ENCODE measurements around the gene IRF1.

IRF1 gene

DNA sequence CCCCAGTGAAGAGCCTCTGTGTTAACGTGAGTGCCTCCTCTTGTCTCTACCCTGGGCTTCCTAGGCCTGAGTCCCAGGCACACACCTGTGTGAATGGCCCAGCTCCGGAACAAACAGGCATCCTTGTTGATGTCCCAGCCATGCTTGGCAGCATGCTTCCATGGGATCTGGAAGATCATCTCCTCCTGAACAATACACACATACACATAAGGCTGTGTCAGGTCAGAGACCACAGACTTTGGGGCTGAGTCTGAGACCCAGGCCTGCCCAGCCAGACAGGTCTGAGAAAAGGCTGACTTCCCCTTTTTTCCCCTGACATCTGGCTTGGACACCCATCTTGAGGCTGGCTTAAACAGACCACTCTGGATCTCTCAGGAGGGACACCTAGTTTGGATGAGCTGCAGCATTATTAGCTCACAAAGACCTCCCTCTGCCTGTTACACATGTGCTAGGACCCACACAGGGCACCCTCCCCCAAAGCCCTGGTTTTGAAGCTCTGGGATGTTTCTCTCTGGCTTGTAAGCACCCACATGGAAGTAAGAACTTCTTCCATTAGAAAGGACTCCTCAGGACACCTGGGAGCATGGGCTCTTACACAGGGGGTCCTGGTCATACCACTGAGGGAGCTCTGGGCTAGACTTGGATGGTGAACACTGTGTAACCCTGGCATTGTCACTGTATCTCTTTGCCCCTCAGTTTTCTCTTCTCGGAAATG is 2.6 kb downstream of the IRF1 start:
- in situ Hi-C loops (cut with HindIII; ENCODE audit: low sequenced_read_pairs), result loop anchor here (5.0 kb wide), 1 partner anchor 41 kb away; no protein-coding TSS in a partner anchor

- in situ Hi-C loops (cut with HindIII; ENCODE audit: low sequenced_read_pairs), result loop anchor here (5.0 kb wide), 1 partner anchor 40 kb away; no protein-coding TSS in a partner anchor
These were observed 3.5 kb downstream of the IRF1 start for GRCh38 chr5:132487095-132487428.

GRCh38 chr5:132486318-132487094 is 4.1 kb downstream of the IRF1 start:
- in situ Hi-C loops (cut with HindIII; ENCODE audit: low sequenced_read_pairs), result loop anchor here (5.0 kb wide), 1 partner anchor 39 kb away; no protein-coding TSS in a partner anchor

DNA sequence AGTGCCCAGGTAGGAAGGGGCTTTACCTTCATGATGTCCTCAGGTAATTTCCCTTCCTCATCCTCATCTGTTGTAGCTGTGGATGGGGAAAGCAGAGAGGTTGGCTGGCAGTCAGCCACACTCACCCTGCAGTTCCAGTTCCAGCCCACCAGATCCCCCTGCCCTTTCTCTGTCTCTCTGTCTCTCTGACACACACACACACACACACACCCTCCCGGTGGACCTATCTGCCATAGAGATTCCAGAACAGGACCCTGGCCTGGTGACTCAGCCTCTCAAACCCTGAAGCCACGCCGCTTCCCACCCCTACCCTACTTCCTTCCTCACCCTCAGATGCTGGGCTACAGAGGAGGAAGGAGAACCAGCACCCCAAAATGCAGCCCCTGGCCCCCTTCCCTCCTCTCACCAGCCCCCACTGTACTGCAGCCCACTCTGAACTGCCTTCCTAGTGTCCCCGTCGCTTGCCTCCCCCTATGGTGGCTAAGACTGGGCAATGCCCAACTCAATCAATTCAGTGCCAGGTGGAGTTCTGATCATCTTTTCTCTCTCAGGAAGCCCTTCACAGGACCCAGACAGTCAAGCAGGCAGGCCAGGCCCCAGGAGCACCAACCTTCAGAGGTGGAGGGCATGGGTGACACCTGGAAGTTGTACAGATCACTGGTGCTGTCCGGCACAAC is 4.8 kb downstream of the IRF1 start:
- in situ Hi-C loops (cut with HindIII; ENCODE audit: low sequenced_read_pairs), result loop anchor here (5.0 kb wide), 1 partner anchor 38 kb away; no protein-coding TSS in a partner anchor

- in situ Hi-C loops (cut with HindIII; ENCODE audit: low sequenced_read_pairs), result loop anchor here (5.0 kb wide), 1 partner anchor 38 kb away; no protein-coding TSS in a partner anchor
These were observed 5.5 kb downstream of the IRF1 start for GRCh38 chr5:132484876-132485640.

DNA sequence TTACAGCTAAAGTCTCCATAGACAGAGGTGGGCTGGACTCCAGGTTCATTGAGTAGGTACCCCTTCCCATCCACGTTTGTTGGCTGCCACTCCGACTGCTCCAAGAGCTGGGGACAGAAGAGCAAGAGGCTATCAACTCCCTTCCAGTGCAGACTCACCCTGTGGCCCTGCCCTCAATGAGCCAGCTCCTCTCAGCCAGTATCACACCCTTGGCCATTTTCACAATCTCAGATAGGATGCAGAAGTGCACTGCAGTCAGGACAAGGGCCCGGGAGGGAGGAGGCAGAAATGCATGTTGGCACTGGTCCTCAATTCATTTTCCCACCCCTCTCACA is 6.2 kb downstream of the IRF1 start:
- in situ Hi-C loops (cut with HindIII; ENCODE audit: low sequenced_read_pairs), result no loop called here

- in situ Hi-C loops (cut with HindIII; ENCODE audit: low sequenced_read_pairs), result no loop called here
These were observed 6.7 kb downstream of the IRF1 start for GRCh38 chr5:132483661-132484390.

DNA sequence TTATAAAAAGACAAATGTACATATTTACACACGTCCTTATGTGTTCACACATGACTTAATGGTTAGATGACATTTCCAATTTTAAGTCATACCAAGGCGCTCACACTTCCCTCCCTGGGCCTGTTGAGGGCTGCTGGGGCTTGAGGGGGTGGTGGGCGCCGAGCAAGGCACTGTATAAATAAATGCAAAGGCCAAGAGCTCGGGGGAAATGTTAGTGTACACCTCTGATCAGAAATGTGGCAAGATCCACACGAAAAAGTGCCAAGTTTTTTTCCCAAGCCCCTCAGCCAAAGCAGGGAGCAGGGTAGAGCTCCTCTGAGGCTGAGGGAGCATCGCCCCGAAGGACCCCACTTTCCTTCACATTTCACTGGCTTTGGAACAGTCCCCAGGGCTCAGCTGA is 7.5 kb downstream of the IRF1 start:
- in situ Hi-C loops (cut with HindIII; ENCODE audit: low sequenced_read_pairs), result no loop called here

GRCh38 chr5:132481596-132482211 is 8.9 kb downstream of the IRF1 start:
- in situ Hi-C loops (cut with HindIII; ENCODE audit: low sequenced_read_pairs), result no loop called here

- in situ Hi-C loops (cut with HindIII; ENCODE audit: low sequenced_read_pairs), result no loop called here
These were observed 9.5 kb downstream of the IRF1 start for GRCh38 chr5:132480893-132481595.

- in situ Hi-C loops (cut with HindIII; ENCODE audit: low sequenced_read_pairs), result no loop called here
These were observed 10.1 kb downstream of the IRF1 start for GRCh38 chr5:132480546-132480892.

GRCh38 chr5:132480042-132480441 is 10.5 kb downstream of the IRF1 start:
- in situ Hi-C loops (cut with HindIII; ENCODE audit: low sequenced_read_pairs), result no loop called here

DNA sequence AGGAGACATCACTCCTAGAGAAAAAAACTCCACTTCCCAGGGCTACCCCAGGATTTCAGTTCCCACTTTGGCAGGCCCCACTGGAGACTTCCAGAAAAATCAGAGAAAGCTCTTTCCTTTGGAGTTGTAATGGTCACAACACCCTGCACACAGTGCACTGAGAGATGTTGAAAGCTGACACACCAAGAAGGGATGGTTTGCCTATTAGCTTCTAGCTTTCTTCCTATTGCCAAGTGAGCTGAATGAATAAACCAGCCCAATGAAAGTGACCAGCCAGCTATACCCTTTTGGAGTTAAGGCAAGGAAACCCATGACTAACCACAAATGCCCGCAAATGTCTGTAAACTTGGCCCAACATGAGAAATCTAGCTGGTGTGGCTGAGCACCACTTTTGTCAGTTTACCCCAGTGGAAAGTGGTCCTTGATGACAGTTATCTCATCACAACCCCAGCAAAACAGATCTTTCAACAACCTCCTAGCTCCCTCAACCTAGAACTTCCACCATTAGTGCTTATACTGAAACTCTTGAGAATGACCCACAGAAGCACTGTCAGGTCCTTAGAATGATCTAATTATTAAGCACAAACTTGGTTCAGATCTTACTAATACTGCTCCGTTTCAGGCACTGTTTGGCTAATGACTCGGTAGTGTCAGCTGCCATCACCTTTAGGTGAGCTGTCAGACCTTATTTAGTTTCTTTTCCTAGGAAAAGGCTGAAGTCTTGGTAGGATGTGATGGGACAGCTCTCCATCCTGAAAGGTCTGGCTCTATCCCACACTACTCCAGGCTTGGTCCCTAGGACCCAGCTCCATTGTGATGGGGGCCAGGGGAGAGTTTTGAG is 11.2 kb downstream of the IRF1 start:
- in situ Hi-C loops (cut with HindIII; ENCODE audit: low sequenced_read_pairs), result loop anchor here (5.0 kb wide), 1 partner anchor 57 kb away; no protein-coding TSS in a partner anchor

DNA sequence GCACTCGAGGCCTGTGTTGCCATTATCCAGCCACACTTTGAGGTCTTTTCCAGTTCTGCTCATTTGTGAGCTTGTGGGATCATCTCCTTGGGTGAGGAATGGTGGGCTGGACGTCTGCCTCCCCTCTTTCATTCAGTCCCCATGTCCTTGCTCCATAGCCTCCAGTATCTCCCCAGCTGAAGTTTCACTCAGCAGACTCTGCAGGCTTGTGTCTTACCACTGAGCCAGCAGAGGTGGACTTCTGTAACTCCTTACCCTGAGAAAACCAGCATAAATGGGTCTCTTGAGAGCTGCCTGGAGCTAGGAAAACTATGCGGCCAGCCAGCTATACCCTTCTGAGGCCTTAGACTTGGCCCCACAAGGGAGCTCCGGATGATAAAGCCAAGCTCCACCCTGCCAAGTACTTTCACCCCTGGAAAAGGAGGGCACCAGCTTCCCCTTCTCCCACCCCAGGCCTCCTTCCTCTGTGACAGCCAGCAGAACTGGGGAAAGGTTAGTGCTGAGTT is 12.2 kb downstream of the IRF1 start:
- in situ Hi-C loops (cut with HindIII; ENCODE audit: low sequenced_read_pairs), result loop anchor here (5.0 kb wide), 1 partner anchor 56 kb away; no protein-coding TSS in a partner anchor

GRCh38 chr5:132477784-132478365 is 12.7 kb downstream of the IRF1 start:
- in situ Hi-C loops (cut with HindIII; ENCODE audit: low sequenced_read_pairs), result loop anchor here (5.0 kb wide), 1 partner anchor 56 kb away; no protein-coding TSS in a partner anchor

DNA sequence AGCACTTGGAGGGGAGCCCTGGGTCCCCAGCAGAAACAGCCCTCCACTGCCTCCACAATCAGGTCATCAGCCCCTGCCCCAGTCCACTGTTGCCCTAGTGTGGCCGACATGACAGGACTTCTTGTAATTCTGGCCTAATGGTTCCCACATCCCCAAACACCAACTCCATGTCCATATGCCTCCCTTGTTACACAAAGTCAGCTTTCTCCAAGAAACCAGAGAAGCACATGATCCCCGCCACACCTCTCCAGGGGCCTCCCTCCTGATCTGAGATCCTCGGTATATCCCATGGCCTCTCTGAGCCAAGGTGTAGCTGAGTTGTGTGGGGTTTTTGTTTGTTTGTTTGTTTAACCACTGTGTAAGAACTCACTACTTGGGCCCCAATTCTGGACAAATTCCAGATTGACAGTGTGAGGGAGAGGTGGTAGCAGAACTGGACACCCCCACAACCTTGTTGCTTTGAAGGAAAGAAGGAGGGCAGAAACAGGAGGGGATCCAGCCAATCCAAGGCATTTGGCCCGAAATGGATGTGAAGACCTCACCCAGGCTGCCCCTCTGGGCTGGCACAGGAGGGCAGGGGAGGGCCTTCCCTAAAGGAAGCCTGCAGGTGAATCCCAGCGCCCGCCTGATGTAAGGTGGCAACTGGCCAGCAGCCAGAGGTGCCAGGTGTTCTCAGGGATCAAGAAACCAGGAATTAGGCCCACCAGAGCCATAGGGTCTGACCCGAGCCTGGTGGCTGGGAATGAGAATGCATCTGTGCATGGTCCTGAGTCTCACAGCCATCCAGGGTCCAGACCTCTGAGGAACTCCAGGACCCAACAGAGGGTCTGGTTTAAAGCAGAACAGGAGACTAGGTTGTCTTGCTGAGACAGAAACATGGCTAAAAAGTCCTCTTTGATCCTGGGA is 13.4 kb downstream of the IRF1 start:
- in situ Hi-C loops (cut with HindIII; ENCODE audit: low sequenced_read_pairs), result loop anchor here (5.0 kb wide), 1 partner anchor 55 kb away; no protein-coding TSS in a partner anchor

Measured in endothelial cell of hepatic sinusoid (primary cell).